ENCODE data around the gene ACTL10. TPM values are rescaled to one million over a fixed set of nuclear protein-coding genes. Genes with fewer than 3 reads are reported as not detected.

The ACTL10 gene
- total RNA-seq, 1 experiment from 2014 or later = 0.46 TPM

GRCh38 chr20:33669224-33669623, 2.5 kb downstream of the ACTL10 start:
- H3K9ac ChIP-seq (ENCODE audit: extremely low read depth, insufficient read length, low read length) = no peak overlapping the region
- TF ChIP-seq CTCF (conservative IDR thresholded peaks at IDR 0.05) = no peak
- no peak overlapping the region for H2BK120ac ChIP-seq (ENCODE audit: low read depth, low read length, poor library complexity, severe bottlenecking)
- H2BK12ac ChIP-seq (ENCODE audit: insufficient read length, low read depth, low read length) = no peak overlapping the region
- H3K79me2 ChIP-seq (ENCODE audit: insufficient read depth, low read length) = no peaks in the 10 kb centered on the region
- no peak overlapping the region for H3K4ac ChIP-seq (ENCODE audit: low read depth, low read length)
- H3K56ac ChIP-seq (ENCODE audit: insufficient read length, low read depth, low read length) = no peak overlapping the region
- H2AFZ ChIP-seq (ENCODE audit: low read length) = no peak overlapping the region
- no peaks in the 10 kb centered on the region for H3K9me3 ChIP-seq (ENCODE audit: control insufficient read depth, low read depth, low read length)
- WGBS (ENCODE audit: extremely low coverage, insufficient read length, low lambda C conversion rate) = no CpG with 5 or more reads among the region's 5 CpGs
- no peak overlapping the region for H3K18ac ChIP-seq (ENCODE audit: insufficient read length, low read depth, low read length)
- no peak overlapping the region for H2BK15ac ChIP-seq (ENCODE audit: low read depth, low read length)
- Mint-ChIP-seq H3K27ac (no peak overlapping the region), H3K4me1 (peaks cover 36 to 38% of the 10 kb centered on the region in 2 experiments), H3K4me3 (no peak overlapping the region), H3K27me3 (ENCODE audit: low read depth) (peaks cover 6% of the 10 kb centered on the region), H3K9me3 (no peaks in the 10 kb centered on the region; a peak in 1 of 5 replicates), H3K36me3 (ENCODE audit: insufficient read depth in 1 of 3, low read depth in 3 of 3) (peaks cover 26 to 53% (median 39%) of the 10 kb centered on the region in 3 experiments)
- no peaks in the 10 kb centered on the region for H3K79me1 ChIP-seq (ENCODE audit: insufficient read depth, low read depth, low read length, poor library complexity, severe bottlenecking)
- H4K20me1 ChIP-seq (ENCODE audit: control insufficient read depth, insufficient read depth, insufficient read length) = no peaks in the 10 kb centered on the region
- no peak overlapping the region for H4K5ac ChIP-seq (ENCODE audit: insufficient read length, low read depth, low read length)
- H2AK5ac ChIP-seq (ENCODE audit: insufficient read length, low read length) = no peak overlapping the region
- no peak overlapping the region for H3K4me2 ChIP-seq (ENCODE audit: insufficient read depth, insufficient read length, low read length)
- H2BK5ac ChIP-seq (ENCODE audit: insufficient read length, low read length) = no peak overlapping the region
- H3K23ac ChIP-seq (ENCODE audit: insufficient read length, low read depth, low read length) = no peak overlapping the region
- no peak overlapping the region for H3K14ac ChIP-seq (ENCODE audit: insufficient read depth, low read length)
- H2BK20ac ChIP-seq (ENCODE audit: low read depth, low read length, poor library complexity, severe bottlenecking) = no peak overlapping the region
- peaks cover 4% of the 10 kb centered on the region; the same call in 1 of the 2 replicates for H3K4me1 ChIP-seq (ENCODE audit: insufficient read depth, low read length)
- no peaks in the 10 kb centered on the region for H3K27me3 ChIP-seq (ENCODE audit: insufficient read depth, low read length)
- peaks cover 16% of the 10 kb centered on the region for H3K23me2 ChIP-seq (ENCODE audit: insufficient read length, low read depth, low read length, poor library complexity, severe bottlenecking)
- no peak overlapping the region for H3K27ac ChIP-seq (ENCODE audit: insufficient read length, low read depth, low read length)
- no peak overlapping the region for H3T11ph ChIP-seq (ENCODE audit: low read length)
- DNase-seq = no peak
- no peak overlapping the region for H4K8ac ChIP-seq (replicated peaks; ENCODE audit: insufficient read length, low read depth, low read length)
- H4K91ac ChIP-seq (ENCODE audit: insufficient read length, low read depth, low read length) = no peak overlapping the region

Measured in H9 (cell line).